ENCODE measurements around the gene PSMF1.

Gene PSMF1

GRCh38 chr20:1118336-1119127, at the start of gene PSMF1:
Gene PSMF1, plus strand, starts transcription at chr20:1118602. Its CDS starts 172 bp downstream, at chr20:1118774.
- DNase-seq (ENCODE audit: low read depth, low spot score): peak; percentile 59

GRCh38 chr20:1072258-1072657, 46.1 kb upstream of the PSMF1 start:
- DNase-seq (ENCODE audit: low read depth, low spot score): no peak

GRCh38 chr20:1075616-1076015, 42.8 kb upstream of the PSMF1 start:
- DNase-seq (ENCODE audit: low read depth, low spot score): no peak

GRCh38 chr20:1081891-1082290, 36.5 kb upstream of the PSMF1 start:
- no peak for DNase-seq (ENCODE audit: low read depth, low spot score)

- no peak for DNase-seq (ENCODE audit: low read depth, low spot score)
These were observed 34.8 kb upstream of the PSMF1 start for GRCh38 chr20:1083431-1084080.

- no peak for DNase-seq (ENCODE audit: low read depth, low spot score)
These were observed 32.7 kb upstream of the PSMF1 start for GRCh38 chr20:1085492-1086276.

GRCh38 chr20:1086277-1087213, 31.9 kb upstream of the PSMF1 start:
- DNase-seq (ENCODE audit: low read depth, low spot score): no peak

- DNase-seq (ENCODE audit: low read depth, low spot score): no peak
These were observed 31.0 kb upstream of the PSMF1 start for GRCh38 chr20:1087311-1087905.

- DNase-seq (ENCODE audit: low read depth, low spot score): no peak
These were observed 23.7 kb upstream of the PSMF1 start for GRCh38 chr20:1094751-1095150.

- no peak for DNase-seq (ENCODE audit: low read depth, low spot score)
These were observed 16.9 kb upstream of the PSMF1 start for GRCh38 chr20:1101533-1101932.

GRCh38 chr20:1102016-1102415, 16.4 kb upstream of the PSMF1 start:
- DNase-seq (ENCODE audit: low read depth, low spot score): no peak

- DNase-seq (ENCODE audit: low read depth, low spot score): no peak
These were observed 14.7 kb upstream of the PSMF1 start for GRCh38 chr20:1103751-1104150.

- no peak for DNase-seq (ENCODE audit: low read depth, low spot score)
These were observed 12.7 kb upstream of the PSMF1 start for GRCh38 chr20:1105599-1106194.

GRCh38 chr20:1107176-1107575, 11.2 kb upstream of the PSMF1 start:
- no peak for DNase-seq (ENCODE audit: low read depth, low spot score)

- DNase-seq (ENCODE audit: low read depth, low spot score): no peak
These were observed 9.9 kb upstream of the PSMF1 start for GRCh38 chr20:1108437-1108920.

GRCh38 chr20:1112908-1113307, 5.5 kb upstream of the PSMF1 start:
- DNase-seq (ENCODE audit: low read depth, low spot score): no peak

- no peak for DNase-seq (ENCODE audit: low read depth, low spot score)
These were observed 432 bp upstream of the PSMF1 start for GRCh38 chr20:1118004-1118335.

GRCh38 chr20:1119128-1119505, 715 bp downstream of the PSMF1 start:
- DNase-seq (ENCODE audit: low read depth, low spot score): no peak

GRCh38 chr20:1119524-1119923, 1.1 kb downstream of the PSMF1 start:
- DNase-seq (ENCODE audit: low read depth, low spot score): no peak

- DNase-seq (ENCODE audit: low read depth, low spot score): no peak
These were observed 3.0 kb downstream of the PSMF1 start for GRCh38 chr20:1121429-1121828.
